Neural progenitor cell (in vitro differentiated cells): Measurements from ENCODE around the gene SLC35E4.

ENCODE experiments used
- EZH2 ChIP-seq: fragments of 200-600 bp; sonication (generic); IDR thresholded peaks from 2 replicates; pipeline ENCODE4 v1.6.1; 2017; ENCODE audit warnings: antibody characterized with exemption, mild to moderate bottlenecking, moderate library complexity
- TF ChIP-seq, protein P1 (sequence below): fragments of 200-600 bp; sonication (generic); IDR thresholded peaks from 2 replicates; pipeline ENCODE4 v1.5.1; 2017; ENCODE audit warnings: antibody characterized with exemption, mild to moderate bottlenecking

DNA sequence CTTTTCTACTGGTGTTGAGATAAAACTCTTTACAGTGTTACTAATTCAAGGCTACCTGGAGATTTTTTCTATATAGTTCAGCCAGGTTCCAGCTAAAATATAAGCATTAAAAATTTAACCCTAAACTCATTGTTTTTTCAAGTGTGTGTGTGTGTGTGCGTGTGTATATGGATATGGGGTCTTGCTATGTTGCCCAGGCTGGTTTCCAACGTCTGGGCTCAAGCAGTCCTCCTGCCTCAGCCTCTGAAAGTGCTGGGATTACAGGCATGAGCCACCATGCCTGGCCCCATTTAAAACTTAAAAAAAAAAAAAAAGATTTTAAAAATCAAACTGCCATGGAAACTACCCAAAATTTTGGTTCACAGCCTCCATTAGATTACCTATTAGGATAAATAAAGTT is 39.4 kb upstream of the SLC35E4 start:
- TF ChIP-seq, protein P1, sequence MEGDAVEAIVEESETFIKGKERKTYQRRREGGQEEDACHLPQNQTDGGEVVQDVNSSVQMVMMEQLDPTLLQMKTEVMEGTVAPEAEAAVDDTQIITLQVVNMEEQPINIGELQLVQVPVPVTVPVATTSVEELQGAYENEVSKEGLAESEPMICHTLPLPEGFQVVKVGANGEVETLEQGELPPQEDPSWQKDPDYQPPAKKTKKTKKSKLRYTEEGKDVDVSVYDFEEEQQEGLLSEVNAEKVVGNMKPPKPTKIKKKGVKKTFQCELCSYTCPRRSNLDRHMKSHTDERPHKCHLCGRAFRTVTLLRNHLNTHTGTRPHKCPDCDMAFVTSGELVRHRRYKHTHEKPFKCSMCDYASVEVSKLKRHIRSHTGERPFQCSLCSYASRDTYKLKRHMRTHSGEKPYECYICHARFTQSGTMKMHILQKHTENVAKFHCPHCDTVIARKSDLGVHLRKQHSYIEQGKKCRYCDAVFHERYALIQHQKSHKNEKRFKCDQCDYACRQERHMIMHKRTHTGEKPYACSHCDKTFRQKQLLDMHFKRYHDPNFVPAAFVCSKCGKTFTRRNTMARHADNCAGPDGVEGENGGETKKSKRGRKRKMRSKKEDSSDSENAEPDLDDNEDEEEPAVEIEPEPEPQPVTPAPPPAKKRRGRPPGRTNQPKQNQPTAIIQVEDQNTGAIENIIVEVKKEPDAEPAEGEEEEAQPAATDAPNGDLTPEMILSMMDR: no peak
- no peak for TF ChIP-seq EZH2
